Endothelial cell of umbilical vein (primary cell): Measurements from ENCODE around the gene MYO19.

ENCODE experiments used
- CTCF ChIP-seq, 2 donors: IDR thresholded peaks; 1 replicate in 1 of 2; 2 replicates in 1 of 2; pipeline ENCODE4 v1.5.1; 2011; ENCODE audit warnings: low read length in 2 of 2, mild to moderate bottlenecking in 2 of 2, moderate library complexity in 2 of 2, control low read depth in 1 of 2, inconsistent platforms in 1 of 2, low read depth in 1 of 2; ENCODE audit not compliant: insufficient read depth in 1 of 2; ENCODE audit errors: extremely low read depth in 1 of 2
- EZH2 ChIP-seq: IDR thresholded peaks from 2 replicates; pipeline ENCODE4 v1.6.1; 2012; ENCODE audit warnings: borderline replicate concordance, low read depth, mild to moderate bottlenecking, moderate library complexity, low read length, inconsistent platforms; ENCODE audit not compliant: severe bottlenecking
- FOS ChIP-seq: IDR thresholded peaks from 2 replicates; pipeline ENCODE4 v1.6.1; 2011; ENCODE audit warnings: mild to moderate bottlenecking, low read length, moderate library complexity, borderline replicate concordance; ENCODE audit not compliant: insufficient read depth
- JUN ChIP-seq: IDR thresholded peaks from 2 replicates; pipeline ENCODE4 v1.6.1; 2011; ENCODE audit warnings: borderline replicate concordance, low read depth; ENCODE audit not compliant: insufficient read length, insufficient read depth
- MYC ChIP-seq: IDR thresholded peaks from one replicate; pipeline ENCODE4 v1.6.1; 2011; ENCODE audit warnings: mild to moderate bottlenecking, low read depth, low read length
- POLR2A ChIP-seq: IDR thresholded peaks from 2 replicates; pipeline ENCODE4 v1.6.1; 2012; ENCODE audit warnings: low read depth, mild to moderate bottlenecking, control low read depth, low read length
- POLR2AphosphoS5 ChIP-seq: IDR thresholded peaks from 2 replicates; pipeline ENCODE4 v1.6.1; 2012; ENCODE audit warnings: low read depth, mild to moderate bottlenecking, control low read depth, low read length, moderate library complexity; ENCODE audit not compliant: insufficient read depth
- TF ChIP-seq, protein P1 (sequence below): IDR thresholded peaks from 2 replicates; pipeline ENCODE4 v1.6.1; 2011; ENCODE audit not compliant: insufficient read depth, insufficient read length

- no peak for TF ChIP-seq POLR2AphosphoS5
- TF ChIP-seq CTCF (IDR thresholded peaks at IDR 0.05; ENCODE audit: extremely low read depth in 1 of 2, insufficient read depth in 1 of 2, low read depth in 1 of 2, low read length in 2 of 2): no peak
- TF ChIP-seq EZH2: no peak
- TF ChIP-seq POLR2A: no peak
- TF ChIP-seq, protein P1, sequence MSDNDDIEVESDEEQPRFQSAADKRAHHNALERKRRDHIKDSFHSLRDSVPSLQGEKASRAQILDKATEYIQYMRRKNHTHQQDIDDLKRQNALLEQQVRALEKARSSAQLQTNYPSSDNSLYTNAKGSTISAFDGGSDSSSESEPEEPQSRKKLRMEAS: no peak
- TF ChIP-seq JUN: no peak
- TF ChIP-seq MYC: no peak
- TF ChIP-seq FOS: no peak
Observed at GRCh38 chr17:36547776-36548175, 13.1 kb upstream of the MYO19 start.
